Left forelimb (tissue), 1 donor: ENCODE results near the gene CCM2.
A peak's percentile ranks its signal among the peaks of the same experiment; 100 is the strongest.

Source experiments
- DNase-seq: peaks from one replicate; pipeline ENCODE4 v3.0.0-alpha.2; 2018; ENCODE audit warnings: low spot score

Gene CCM2

DNA sequence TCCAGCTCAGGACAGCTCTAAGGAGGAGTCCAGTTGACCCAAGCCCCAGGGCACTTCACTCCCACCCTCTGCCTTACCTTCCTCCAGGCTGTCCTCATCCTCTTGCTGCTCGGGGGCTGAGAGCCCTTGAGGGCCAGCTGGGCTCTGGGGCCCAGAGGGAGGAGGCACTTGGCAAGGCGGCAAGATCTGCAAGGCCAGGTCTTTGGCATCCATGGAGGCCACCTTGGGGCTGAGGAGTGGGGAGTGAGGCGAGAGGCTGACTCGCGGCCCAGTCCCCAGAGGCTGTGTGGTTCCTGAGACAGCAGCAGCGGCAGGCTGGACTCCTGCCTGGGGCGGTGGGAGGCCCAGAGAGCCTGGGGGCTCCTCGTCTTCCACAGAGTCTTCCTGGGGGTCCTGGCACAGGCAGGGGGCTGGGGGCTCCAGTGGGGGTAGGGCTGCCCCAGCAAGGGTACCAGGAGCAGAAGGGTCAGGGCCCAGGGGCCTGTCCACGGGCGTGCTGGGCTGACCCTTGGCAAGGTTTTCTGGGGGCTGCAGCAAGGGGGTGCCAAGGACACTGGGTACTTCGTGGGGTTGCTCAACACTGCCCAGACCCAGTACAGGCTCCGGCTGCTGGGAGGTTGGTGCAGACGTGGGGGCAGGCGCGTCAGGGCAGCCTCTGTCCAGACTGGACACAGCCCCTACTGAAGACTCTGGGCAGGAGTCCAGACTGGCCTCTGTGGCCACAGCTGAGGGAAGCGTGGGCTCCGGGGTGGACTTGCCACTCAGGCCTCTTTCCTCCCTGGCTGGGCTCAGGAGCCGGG lies 82.2 kb downstream of the CCM2 start:
- DNase-seq: peak; percentile 65

DNA sequence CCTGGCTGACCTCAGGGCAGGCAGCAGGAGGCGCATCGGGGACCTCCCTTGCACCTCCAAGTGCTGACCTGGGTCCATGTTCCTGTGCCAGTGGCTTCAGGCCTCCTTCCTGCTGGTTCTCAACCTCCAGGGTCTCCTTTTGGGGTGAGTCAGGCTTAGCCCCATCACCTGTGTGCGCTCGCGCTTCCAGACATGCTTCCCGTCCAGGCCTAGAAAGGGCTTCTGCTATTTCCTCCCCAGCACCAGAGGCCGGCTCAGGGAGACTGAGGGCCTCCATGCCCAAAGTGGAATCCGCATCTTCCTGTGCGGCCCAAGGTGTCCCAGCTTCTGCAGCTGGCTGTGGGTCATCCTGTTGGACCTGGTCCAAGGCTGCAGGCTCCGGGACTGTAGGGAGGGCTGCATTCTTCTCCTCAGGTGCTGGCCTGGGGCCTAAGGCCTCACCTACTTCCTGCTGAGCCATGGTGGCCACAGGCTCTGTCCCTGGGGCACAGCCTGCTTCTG lies 82.9 kb downstream of the CCM2 start:
- DNase-seq: no peak

DNA sequence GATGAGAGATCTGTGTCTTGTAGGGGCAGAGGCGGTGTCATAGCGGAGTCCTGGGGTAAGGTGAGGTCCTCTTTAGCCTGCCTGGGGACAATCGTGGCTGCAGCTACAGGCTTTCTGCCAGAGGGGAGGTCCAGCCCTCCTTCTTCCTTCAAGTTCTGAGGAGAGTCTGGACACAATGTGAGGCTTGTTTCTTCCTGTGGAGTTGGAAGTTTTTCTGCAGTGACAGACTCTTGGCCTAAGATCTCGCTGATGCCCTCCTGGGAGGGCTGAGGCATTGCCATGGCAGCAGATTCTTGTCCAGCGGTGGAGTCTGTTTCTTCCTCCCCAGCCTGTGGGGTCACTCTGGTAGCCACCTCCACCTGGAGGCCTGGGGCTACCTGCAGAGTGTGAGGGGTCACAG lies 84.3 kb downstream of the CCM2 start:
- no peak for DNase-seq

DNA sequence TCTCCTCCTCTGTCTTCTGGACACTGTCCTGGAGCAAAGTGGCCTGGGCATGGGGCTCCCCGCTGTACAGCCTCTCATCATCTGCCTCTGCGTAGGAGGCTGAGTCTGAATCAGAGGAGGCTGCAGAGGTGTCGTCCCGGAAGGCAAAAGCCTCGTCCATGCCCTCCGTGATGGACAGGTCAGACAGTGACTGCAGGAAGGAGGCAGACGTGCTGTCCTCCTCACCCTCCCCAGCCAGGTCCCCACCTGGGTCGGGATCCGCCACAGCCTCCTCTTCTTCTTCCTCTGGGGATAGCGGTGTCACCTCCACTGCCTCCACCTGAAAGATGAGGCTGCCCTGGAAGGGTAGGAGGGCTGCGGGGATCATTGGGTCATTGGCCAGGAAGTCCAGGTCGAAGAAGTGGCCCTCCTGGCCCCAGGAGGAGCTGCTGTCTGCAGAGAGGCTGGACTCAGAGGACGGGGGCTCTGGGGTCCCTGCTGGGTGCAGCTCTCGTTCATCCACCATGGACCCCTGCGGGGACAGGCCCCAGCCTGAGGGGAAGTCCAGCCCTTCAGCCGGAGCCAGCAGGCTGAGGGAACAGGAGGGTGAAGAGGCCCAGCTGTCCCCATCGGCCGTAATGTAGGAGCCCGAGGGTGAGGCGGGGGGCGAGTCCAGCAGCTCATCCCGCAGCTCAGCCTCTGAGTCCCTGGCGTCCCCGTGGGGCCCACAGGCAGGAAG lies 85.1 kb downstream of the CCM2 start:
- no peak for DNase-seq

DNA sequence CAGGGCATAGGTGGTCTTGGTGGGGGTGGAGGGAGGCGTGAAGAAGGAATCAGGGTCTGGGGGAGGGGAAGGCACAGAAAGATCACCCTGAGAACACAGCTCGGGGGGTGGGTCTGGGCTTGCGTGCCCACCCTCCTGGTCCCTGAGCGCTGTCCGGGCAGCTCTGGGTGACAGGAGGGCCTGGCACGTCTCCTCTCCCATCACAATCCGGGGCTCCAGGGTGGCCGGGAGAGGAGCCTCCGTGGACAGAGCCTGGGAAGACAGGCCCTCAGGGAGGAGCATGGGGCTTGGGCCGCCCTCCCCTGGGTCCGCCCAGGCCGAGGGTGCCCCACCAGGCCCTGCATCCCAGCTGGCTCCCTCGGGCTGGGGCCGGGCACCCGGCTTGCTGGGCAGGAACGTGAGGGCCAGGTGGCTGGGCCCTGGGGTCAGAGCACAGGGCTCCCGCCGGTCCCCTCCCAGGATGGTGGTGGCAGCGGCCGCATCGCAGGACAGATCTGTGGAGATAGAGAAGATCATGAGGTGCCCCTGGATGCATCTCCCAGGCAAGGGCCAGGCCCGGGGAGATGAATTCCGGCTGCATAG lies 85.7 kb downstream of the CCM2 start:
- no peak for DNase-seq

DNA sequence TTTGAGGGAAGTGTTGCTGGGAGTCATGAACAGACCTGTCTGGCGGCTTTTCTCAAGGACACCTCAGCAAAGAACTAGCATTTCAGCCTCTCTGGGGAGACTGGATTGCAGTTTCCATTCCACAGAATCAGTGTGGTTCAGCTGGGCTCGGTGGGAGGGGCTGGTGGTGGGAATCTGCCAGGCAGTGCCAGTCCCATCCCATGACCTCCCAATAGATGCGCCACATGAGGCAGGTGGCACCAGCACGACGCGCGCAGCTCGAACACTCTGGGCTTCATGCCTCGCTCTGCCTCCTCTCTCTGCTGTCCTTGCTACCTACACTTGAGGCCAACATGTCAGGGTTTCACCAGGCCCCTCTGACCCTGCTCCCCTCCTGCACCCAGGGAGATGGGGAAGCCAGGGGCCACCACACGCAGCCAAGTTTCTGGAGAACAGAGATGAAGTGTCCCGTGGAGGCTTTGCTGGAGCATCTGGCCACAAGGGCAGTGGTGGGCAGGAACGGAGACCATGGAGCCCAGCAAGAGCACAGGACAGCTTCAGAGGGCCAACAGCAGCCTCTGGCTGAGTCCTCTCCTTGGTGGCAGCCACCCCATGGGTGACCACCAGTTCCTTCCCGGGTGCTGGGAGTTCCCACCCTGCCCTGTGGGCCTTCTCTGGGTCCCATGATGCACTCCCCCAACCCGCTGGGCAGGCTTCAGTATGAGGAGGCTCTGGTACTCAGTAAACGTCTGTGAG lies 86.5 kb downstream of the CCM2 start:
- no peak for DNase-seq

DNA sequence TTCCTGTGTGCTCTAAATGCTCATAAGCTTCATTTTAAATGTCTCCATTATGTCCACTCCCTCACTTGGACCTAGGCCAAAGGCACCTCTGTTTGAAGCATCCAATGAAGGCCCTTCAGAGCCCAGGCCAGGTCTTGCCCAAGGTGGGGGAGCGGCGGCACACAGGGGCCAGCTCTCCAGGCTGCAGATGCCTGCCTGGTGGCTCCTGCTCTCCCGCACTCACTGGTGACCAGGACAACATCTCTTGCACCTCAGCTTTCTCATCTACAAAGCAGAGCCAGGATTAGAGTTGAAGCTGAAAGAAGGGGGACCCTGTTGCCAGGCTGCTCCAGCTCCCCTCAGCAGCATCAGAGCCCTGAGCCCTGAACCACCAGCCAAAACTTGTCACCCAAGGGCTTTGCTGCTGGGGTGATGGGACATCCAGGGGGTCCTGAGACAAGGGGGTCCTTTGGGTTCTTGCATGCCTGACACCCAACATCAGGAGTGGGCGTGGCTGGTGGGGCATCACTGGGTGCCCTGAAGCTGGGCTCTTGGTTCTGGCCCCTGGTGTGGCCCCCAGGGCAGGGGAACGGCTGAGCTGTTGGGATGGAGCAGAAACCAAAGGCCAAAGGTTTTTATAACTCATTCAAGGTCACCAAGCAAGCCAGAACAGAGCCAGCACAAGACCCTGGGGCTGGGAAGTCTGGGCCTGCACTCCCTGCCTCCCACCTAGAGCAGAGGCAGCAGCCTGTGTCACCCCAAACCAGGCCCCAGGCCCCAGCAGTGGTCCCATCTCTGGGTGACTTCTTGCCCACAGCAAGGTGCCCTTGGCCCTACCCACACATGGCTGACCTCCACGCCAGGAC lies 87.5 kb downstream of the CCM2 start:
- DNase-seq: no peak

DNA sequence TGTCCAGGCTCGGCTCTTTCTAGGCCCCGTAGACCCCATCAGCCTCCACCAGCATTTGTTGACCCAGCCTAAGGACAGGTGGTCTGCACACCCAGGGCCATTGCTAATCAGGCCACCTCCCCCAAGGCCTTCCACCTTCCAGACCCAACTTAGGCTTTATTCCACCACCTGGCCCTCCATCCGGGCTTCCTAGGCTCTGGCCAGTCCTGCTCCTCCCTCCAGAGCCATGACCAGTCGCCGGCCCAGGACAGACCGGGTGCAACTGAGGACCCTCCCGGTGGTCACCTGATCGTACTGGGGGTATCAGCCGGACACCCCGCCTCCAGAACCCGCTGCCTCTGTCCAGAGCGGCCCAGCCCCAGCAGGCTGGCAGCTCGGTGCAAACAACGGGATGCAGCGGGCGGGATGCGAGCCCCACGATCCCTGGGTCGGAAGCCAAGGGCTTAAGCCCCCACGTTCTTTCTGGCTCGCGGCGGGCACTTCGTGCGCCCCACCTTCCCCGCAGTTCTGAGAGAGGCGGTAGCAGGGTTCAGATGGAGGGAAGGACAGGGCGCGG lies 88.2 kb downstream of the CCM2 start:
- DNase-seq: no peak

DNA sequence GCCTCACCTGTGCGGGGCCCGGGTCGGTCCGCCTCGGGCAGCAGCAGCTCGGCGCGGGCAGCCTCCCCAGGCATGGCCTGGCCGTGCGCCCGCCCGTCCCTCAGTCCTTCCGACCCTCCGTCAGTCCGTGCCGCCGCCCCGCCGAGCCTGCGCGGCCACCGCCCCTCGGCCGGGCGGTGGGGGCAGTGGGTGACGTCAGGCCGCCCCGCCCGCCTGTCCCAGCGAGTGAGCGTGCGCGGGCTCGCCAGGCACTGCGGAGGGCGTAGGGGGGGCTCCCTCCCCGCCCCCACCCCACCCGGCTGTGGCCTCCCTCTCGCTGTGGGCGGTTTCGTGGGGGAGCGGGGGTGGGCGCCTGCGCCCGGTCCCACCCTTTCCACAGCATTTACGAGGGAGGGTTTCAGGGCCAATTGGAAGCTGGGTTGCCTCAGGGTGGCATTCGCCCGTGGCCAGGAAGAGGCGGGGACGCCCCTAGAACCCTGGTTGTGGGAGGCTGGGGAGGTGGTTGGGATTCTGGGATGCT lies 88.9 kb downstream of the CCM2 start, which contains the start of gene NACAD:
NACAD (minus strand) TSS at position 149 of the 520 bp plus-strand sequence; CDS start at position 74, 75 bp downstream.
- DNase-seq: no peak

DNA sequence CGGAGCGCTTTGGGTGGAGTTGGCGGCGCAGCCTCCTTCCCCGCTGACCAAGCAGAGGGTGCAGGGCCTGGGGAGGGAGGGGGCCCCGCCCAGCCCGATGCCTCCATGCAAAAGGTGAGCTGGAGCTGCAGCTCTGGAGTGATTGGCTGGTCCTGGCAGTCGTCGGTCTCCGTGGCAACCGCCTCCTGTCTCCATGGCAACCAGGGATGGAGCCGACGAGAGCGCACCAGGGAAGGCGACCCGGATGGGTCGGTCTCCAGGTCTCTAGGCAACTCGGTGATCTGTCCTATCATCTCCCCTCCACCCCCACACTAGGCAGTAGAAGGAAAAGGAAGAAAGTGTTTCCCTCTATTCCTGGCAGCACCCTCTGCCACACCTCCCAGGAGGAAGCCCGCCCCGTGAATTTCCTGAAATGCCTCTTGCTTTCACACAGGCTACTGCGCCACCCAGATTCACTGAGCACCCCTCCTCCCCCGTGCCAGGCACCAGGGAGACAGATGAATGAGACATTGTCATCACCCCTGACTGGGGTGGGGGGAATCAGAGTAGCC lies 89.4 kb downstream of the CCM2 start:
- DNase-seq: peak; percentile 71

DNA sequence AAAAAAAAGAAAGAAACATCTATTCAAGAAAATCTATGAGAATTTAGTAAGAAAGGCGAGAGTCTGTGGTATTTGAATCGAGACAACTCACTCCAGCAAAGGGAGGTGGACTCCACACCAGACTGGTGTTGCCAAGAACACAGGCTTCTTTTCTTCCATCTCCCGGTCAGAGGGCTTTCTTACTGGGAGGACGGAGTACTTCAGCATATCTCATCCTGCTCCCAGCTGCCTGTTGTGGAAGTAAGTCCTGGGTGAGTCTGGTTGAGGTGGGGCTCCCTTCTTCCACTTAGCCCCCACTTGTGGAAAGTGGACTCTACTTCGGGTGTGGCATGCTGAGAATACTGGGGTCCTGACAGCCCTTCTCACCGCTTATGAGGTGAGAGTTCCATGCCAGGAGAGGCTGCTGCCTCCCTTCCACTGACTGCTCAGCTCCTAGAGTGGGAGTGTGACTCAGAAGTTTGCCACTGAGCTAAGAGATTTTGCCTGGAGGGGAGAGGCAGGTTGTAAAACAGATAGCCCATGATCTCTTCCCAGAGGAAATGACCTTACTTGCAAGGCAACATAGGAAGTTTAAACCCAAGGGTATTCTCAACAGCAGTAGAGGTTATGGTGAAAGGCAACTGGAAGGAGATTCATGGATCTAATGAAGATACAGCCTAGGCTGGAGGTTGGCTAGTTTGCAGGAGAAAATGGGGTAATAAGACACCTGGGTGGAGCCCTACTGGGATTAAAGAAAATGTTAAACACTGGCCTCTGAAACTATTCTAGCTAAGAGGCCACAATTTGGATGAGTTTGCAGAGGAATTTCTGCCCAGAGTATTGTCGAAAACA lies 92.3 kb downstream of the CCM2 start:
- DNase-seq: no peak

DNA sequence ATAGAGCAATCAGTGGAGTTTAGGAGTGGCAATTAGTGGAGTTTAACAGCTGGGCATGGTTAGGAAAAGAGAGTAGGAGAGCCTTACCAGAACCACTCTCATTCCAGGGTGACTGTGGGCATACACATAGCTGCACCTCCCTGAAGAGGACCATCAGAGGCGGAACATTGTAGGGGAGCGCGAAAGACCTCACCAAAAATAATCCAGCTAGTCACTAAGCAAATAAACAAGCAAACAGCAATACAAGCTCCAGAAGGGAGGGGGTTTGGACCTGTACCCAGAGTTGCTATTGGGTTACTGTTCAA lies 92.9 kb downstream of the CCM2 start:
- no peak for DNase-seq

DNA sequence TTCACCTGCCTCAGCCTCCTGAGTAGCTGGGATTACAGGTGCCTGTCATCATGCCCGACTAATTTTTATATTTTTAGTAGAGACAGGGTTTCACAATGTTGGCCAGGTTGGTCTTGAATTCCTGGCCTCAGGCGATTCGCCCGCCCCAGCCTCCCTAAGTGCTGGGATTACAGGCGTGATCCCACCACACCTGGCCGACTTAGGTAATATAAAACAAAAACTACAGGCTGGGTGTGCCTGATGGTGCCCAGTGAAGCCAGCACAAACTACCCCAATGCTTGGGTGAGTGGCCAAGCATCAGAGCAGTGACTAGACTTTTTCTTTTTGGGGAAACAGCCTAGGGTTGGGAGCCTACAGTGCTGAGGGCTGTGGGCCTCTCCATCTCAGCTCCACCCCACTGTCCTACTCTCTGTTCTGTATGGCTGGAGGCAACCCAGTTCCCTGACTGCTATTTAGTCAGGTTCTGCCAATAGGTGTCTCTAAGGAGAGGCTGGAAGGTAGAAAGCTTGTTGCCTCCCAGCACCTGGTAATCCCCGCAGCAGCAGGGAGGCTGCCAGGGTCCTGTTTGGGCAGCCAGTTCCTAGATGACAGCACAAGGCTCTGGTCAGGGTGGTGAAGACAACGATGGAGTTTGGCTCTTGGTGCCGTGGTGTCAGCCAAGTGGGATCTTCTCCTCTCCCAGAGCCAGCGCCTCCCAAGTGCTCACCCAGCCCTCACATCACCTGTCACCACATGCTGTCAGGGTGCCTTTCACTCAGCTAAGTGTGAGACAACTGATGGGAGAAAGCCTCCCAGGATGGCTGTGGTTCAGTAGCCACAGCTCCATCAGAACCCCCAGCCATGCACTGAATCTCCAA lies 99.2 kb downstream of the CCM2 start:
- no peak for DNase-seq

DNA sequence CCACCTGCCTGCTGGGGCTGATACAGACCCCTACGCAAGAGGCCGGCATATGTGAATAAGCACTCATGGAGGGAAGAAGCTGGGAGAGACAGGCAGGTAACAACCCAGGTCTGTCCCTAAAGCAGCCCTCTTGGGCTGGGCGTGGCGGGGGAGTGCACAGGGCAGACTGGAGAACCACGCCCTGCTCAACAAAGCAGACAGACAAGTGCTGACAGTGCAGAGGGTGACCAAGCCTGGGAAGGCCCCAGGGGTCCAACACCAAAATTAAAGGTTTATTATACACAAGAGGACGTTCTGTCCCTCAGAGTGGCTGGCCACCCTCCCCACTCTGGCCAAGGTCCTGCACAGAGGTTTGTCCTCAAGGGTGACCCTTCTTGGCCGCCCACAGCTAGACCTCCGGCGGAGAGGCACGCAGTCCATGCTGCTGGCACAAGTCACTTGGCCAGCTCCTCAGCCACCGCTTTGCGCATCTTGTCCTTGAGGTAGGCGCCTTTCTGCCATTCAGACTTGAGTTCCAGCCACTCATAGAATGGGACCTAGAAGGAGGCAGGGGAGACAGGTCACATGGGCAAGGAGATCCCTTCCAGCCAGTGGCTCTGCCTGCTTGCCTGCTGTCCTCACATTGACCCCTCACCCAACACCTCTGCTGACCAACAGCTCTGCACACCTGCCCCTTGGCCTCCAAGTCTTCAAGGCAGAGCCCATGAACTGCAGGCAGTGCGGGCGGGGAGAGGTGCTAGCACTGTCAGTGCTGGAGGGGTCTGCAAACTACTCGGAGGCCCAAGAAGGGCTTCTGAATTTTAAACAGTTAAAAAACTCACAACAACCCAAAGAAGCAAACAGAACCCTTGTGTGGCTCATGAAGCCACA lies 100.1 kb downstream of the CCM2 start:
- no peak for DNase-seq

DNA sequence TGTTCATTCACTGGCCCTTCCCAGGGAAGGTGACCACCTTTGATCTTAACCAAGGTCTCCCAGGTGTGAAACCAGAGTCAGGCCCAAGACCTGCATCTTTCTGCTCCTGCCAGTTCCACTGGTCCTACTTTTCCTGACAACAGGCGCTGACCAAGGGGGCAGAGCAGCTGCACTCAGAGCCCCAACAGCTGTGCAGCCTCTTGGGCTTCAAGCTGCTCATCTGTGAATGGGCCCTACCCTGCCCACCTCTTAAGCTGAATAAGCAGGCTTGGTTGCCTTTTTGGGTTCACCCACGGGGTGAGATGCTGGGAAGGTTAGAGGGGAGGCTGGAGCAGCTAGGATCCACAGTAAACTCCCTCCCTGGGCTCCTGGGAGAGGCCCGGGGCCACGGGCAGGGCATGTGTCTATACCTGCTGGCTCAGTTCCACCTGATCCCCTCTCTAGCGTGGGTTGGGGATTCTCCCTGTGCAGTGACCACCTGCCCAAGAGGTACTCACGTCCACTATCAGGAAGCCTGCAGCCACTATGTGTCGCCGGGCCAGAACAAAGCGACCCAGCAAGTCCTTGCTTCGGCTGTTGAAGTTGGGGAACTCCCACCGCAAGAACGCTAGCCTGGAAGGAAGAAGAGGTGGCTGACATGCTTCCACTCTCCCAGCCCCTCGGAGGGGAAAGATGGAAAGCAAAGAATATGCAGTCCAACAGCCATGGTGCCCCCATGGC lies 100.9 kb downstream of the CCM2 start:
- DNase-seq: no peak

DNA sequence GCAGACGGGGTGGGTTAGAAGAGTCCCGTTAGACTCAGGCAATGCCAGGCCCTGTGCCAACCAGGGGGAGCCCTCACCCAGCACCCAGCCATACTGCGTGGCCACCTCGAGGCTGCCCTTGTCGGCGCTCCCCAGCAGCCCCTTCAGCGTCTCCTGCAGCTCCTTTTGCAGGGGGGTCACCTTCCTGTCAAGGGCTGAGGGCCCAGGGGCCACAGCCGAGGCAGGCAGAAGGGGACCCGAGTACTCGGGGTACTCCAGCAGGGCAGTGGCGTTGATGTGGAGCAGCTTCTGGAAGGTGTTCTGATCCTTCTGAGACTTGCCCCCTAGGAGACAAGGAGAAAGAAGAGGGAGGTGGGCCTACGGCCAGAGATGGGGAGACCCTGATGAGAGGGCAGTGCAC lies 101.7 kb downstream of the CCM2 start:
- no peak for DNase-seq
